ENCODE results near the gene MED6. TPM values are rescaled to one million over a fixed set of nuclear protein-coding genes. Genes with fewer than 3 reads are reported as not detected.
A peak's percentile ranks its signal among the peaks of the same experiment; 100 is the strongest.

The MED6 gene
- total and polyA plus RNA-seq, 9 of the 15 experiments (the other 6 are each of a cell fraction or from before 2014, with no cell fraction given): 16.9 to 52.0 (median 30.4) TPM

GRCh38 chr14:70599345-70599744, 1.1 kb downstream of the MED6 start:
- H3K4me1 ChIP-seq (replicated peaks in 1 of 2; ENCODE audit: control insufficient read depth in 2 of 2, insufficient read depth in 2 of 2, low read length in 2 of 2): no peaks in the 10 kb centered on the region
- ATAC-seq (no peak), FAIRE-seq (no peak), DNase-seq (ENCODE audit: extremely low read depth in 1 of 4, low spot score in 3 of 4) (no peak)
- CTCF ChIA-PET (ENCODE audit: low intra/inter-chr PET ratio): no interaction called here
- in situ Hi-C loops (cut with MboI): no loop called here
- peaks cover 24% of the 10 kb centered on the region for H3K36me3 ChIP-seq (ENCODE audit: control insufficient read depth, insufficient read depth, low read length)
- peak overlapping the region in 1 of 2 experiments; percentile 91; a peak in 1 of 4 replicates for H3K9ac ChIP-seq (ENCODE audit: insufficient read depth in 1 of 2, low read depth in 2 of 2, low read length in 2 of 2)
- intact Hi-C loops (cut with micrococcal nuclease): no loop called here
- 9% methylated on average over 1 of the region's 1 CpG for WGBS (ENCODE audit: insufficient coverage, low coverage, missing lambda C conversion rate)
- H3K27me3 ChIP-seq (ENCODE audit: control insufficient read depth in 2 of 2, insufficient read depth in 2 of 2, low read length in 2 of 2): no peaks in the 10 kb centered on the region
- H2AFZ ChIP-seq (ENCODE audit: low read depth, low read length): no peak overlapping the region
- no peaks in the 10 kb centered on the region for H3K9me1 ChIP-seq (ENCODE audit: control insufficient read depth, insufficient read depth, low read length)
- TF ChIP-seq RBFOX2 (IDR thresholded peaks at IDR 0.05; ENCODE audit: low read depth, low read length): peak; percentile 32; the same call in 1 of the 2 replicates
- TF ChIP-seq, protein P1, sequence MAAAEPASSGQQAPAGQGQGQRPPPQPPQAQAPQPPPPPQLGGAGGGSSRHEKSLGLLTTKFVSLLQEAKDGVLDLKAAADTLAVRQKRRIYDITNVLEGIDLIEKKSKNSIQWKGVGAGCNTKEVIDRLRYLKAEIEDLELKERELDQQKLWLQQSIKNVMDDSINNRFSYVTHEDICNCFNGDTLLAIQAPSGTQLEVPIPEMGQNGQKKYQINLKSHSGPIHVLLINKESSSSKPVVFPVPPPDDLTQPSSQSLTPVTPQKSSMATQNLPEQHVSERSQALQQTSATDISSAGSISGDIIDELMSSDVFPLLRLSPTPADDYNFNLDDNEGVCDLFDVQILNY (CRISPR knock-in tag; IDR thresholded peaks at IDR 0.05): no peak
- peaks cover 38% of the 10 kb centered on the region for H3K79me2 ChIP-seq (ENCODE audit: control insufficient read depth, insufficient read depth, low read length)
- BruUV-seq (replicated peaks): no TSS peak
- peak overlapping the region; percentile 87 for H3K4me2 ChIP-seq (ENCODE audit: insufficient read depth, low read length)
- no peak overlapping the region for H3K27ac ChIP-seq (ENCODE audit: extremely low read depth, low read depth, low read length)
- peak overlapping the region; percentile 99 for H3K4me3 ChIP-seq
- H4K20me1 ChIP-seq (replicated peaks; ENCODE audit: control insufficient read depth, insufficient read depth, low read length): no peaks in the 10 kb centered on the region; the same call in 1 of the 2 replicates
- H3K9me3 ChIP-seq (replicated peaks; ENCODE audit: control insufficient read depth, insufficient read depth, low read depth, low read length): no peaks in the 10 kb centered on the region
- POLR2A ChIA-PET: no interaction called here

DNA sequence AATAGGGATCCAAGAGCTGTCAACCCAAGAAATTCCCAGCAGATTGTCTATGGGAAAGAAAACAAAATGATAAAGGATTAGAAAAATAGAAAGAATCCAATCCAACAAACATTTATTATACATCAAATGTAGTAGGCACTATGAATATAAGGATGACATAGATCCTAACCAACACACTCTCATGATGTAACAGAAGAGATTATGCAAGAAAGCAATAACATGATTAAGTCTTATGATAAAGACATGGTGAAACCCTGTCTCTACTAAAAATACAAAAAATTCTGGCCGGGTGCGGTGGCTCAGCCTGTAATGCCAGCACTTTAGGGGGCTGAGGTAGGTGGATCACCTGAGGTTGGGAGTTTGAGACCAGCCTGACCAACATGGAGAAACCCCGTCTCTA, 2.7 kb downstream of the MED6 start:
- Histone ChIP-seq H3K27me3 (ENCODE audit: control insufficient read depth in 2 of 2, insufficient read depth in 2 of 2, low read length in 2 of 2) (no peaks in the 10 kb centered on the region), H3K27ac (ENCODE audit: extremely low read depth, low read depth, low read length) (no peak overlapping the region), H3K9me3 (replicated peaks; ENCODE audit: control insufficient read depth, insufficient read depth, low read depth, low read length) (no peaks in the 10 kb centered on the region), H3K4me3 (no peak overlapping the region), H3K4me2 (ENCODE audit: insufficient read depth, low read length) (no peak overlapping the region), H4K20me1 (replicated peaks; ENCODE audit: control insufficient read depth, insufficient read depth, low read length) (no peaks in the 10 kb centered on the region; the same call in 1 of the 2 replicates), H3K36me3 (ENCODE audit: control insufficient read depth, insufficient read depth, low read length) (peaks cover 40% of the 10 kb centered on the region), H3K4me1 (replicated peaks in 1 of 2; ENCODE audit: control insufficient read depth in 2 of 2, insufficient read depth in 2 of 2, low read length in 2 of 2) (no peaks in the 10 kb centered on the region), H2AFZ (ENCODE audit: low read depth, low read length) (no peak overlapping the region), H3K79me2 (ENCODE audit: control insufficient read depth, insufficient read depth, low read length) (peaks cover 38% of the 10 kb centered on the region), H3K9me1 (ENCODE audit: control insufficient read depth, insufficient read depth, low read length) (no peaks in the 10 kb centered on the region), H3K9ac (ENCODE audit: insufficient read depth in 1 of 2, low read depth in 2 of 2, low read length in 2 of 2) (no peak overlapping the region)
- intact Hi-C loops (cut with micrococcal nuclease) (no loop called here), in situ Hi-C loops (cut with MboI) (no loop called here)
- no peak for DNase-seq (ENCODE audit: extremely low read depth in 1 of 4, low spot score in 3 of 4)
- ChIA-PET CTCF (ENCODE audit: low intra/inter-chr PET ratio) (no interaction called here), POLR2A (no interaction called here)
- BruUV-seq (replicated peaks): no TSS peak
- no peak for FAIRE-seq
- WGBS (ENCODE audit: insufficient coverage, low coverage, missing lambda C conversion rate): 90% methylated on average over 3 of the region's 3 CpGs
- ATAC-seq: no peak
- TF ChIP-seq COPS2 (conservative IDR thresholded peaks at IDR 0.05) (no peak), STAT5B (CRISPR knock-in tag; IDR thresholded peaks at IDR 0.05) (no peak), NRF1 (conservative IDR thresholded peaks at IDR 0.05 in 1 of 2, IDR thresholded peaks at IDR 0.05 in 1 of 2) (no peak), ZFP36 (IDR thresholded peaks at IDR 0.05; ENCODE audit: low read depth, low read length, partially characterized antibody) (no peak), MTA3 (IDR thresholded peaks at IDR 0.05; ENCODE audit: borderline replicate concordance) (no peak), NONO (IDR thresholded peaks at IDR 0.05; ENCODE audit: low read depth in 2 of 2, low read length in 1 of 2) (no peak), PHF20 (IDR thresholded peaks at IDR 0.05; ENCODE audit: partially characterized antibody) (no peak)
- TF ChIP-seq, protein P2, sequence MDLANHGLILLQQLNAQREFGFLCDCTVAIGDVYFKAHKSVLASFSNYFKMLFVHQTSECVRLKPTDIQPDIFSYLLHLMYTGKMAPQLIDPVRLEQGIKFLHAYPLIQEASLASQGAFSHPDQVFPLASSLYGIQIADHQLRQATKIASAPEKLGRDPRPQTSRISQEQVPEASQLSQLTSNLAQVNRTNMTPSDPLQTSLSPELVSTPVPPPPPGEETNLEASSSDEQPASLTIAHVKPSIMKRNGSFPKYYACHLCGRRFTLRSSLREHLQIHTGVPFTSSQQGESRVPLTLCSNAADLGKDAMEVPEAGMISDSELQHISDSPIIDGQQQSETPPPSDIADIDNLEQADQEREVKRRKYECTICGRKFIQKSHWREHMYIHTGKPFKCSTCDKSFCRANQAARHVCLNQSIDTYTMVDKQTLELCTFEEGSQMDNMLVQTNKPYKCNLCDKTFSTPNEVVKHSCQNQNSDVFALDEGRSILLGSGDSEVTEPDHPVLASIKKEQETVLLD (IDR thresholded peaks at IDR 0.05): no peak
- TF ChIP-seq, protein P3, sequence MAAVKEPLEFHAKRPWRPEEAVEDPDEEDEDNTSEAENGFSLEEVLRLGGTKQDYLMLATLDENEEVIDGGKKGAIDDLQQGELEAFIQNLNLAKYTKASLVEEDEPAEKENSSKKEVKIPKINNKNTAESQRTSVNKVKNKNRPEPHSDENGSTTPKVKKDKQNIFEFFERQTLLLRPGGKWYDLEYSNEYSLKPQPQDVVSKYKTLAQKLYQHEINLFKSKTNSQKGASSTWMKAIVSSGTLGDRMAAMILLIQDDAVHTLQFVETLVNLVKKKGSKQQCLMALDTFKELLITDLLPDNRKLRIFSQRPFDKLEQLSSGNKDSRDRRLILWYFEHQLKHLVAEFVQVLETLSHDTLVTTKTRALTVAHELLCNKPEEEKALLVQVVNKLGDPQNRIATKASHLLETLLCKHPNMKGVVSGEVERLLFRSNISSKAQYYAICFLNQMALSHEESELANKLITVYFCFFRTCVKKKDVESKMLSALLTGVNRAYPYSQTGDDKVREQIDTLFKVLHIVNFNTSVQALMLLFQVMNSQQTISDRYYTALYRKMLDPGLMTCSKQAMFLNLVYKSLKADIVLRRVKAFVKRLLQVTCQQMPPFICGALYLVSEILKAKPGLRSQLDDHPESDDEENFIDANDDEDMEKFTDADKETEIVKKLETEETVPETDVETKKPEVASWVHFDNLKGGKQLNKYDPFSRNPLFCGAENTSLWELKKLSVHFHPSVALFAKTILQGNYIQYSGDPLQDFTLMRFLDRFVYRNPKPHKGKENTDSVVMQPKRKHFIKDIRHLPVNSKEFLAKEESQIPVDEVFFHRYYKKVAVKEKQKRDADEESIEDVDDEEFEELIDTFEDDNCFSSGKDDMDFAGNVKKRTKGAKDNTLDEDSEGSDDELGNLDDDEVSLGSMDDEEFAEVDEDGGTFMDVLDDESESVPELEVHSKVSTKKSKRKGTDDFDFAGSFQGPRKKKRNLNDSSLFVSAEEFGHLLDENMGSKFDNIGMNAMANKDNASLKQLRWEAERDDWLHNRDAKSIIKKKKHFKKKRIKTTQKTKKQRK (IDR thresholded peaks at IDR 0.05; ENCODE audit: borderline replicate concordance, low read depth, low read length): no peak

Measured in K562 (cell line).